ENCODE measurements around the gene CDK5R2.

The CDK5R2 gene

DNA sequence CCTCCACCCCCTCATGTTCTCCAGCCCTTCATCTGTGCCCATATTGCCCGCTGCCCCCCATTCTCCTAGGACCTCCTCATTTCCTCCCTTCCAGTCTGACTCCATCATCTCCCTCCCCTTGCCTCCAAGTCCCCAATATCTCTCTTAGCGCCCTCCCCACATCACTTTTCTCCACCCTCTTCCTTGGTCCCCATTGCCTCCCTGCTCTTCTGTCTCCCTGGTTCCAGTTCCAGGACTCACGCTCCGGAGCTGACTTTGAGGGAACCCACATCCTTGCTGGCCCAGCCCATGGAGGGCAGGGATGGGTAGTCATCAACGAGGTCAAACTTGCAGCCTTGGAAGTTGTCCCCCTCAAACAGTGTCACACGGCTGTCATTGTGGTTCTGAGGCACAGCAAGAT, 31.1 kb downstream of the CDK5R2 start:
- no peak for DNase-seq

GRCh38 chr2:218991674-218992168, 32.3 kb downstream of the CDK5R2 start:
- no peak for DNase-seq

GRCh38 chr2:218992196-218992595, 32.7 kb downstream of the CDK5R2 start:
- DNase-seq: no peak

- no peak for DNase-seq
Observed at GRCh38 chr2:218992703-218993344, 33.4 kb downstream of the CDK5R2 start.

DNA sequence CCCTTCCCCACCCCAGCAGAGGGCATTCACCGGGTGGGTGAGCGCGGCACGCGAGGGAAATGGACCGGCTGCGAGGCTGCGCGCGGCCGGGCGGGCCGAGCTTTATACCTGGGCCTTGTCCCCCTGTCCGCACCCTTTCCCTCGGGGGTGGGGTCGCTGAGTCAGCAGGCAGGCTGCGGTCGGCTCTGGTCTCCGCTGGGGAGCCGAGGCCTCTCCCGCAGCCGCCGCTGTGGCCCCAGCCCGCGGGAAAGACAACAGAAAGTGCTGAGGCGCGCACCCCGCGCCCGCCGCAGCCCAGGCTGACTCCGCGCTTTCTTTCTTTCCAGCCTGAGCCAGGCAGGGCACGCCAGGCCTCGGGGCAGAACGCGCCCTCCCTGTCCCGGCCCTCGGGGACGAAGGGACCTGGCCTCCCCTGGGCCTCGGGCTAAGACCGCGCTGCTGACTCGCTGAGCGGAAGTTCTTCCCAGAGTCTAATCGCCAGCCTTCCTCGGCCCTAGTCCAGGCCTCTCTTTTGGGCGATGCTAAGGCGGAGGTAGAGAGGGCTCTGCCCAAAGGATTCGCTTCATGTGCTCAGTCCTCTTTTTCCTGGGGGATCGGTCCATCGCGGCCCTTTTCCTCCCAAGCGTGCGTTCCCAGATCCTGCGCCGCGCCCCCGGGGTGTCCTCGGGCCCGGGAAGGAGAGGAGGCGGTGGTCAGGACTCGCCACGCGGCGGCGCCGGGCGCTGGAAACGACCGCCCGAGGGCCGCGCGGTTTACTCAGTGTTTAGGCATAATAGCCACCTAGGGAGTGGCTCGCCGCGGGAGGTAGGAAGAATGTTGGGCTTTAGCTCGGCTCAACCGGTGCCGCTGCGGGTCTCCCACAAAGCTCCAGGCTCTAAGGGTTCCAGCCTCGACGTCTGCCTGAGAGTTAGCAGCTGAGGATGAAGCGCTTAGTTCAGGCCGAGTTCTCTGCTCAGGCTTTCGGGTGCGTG, 34.2 kb downstream of the CDK5R2 start, which contains the start of gene CRYBA2:
Gene CRYBA2, minus strand, starts transcription at position 78 of the 971 bp plus-strand sequence. CDS start 246 bp downstream, outside the sequence.
- DNase-seq: no peak

DNA sequence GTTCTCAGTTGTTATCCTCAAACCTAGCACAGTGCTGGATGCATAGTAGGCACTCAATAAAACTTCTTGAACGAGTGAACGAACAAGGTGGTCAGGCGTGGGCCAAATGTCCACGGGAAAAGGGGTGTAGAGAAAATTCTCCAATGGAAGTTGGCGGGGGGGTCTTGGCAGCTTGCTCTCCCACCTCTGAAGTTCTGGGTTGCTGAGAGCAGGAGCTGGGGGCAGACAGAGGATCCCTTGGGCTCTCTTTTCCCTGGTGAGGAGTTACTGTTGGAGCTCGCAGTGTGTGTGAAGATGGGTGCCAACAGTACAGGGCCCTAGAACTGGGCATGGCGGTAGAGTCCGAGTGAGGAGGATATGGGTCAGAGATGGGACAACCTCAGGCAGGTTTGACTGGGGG, 36.1 kb downstream of the CDK5R2 start:
- no peak for DNase-seq

GRCh38 chr2:218995972-218996711, 36.7 kb downstream of the CDK5R2 start:
- DNase-seq: peak; percentile 48 to 79 (median 66)

DNA sequence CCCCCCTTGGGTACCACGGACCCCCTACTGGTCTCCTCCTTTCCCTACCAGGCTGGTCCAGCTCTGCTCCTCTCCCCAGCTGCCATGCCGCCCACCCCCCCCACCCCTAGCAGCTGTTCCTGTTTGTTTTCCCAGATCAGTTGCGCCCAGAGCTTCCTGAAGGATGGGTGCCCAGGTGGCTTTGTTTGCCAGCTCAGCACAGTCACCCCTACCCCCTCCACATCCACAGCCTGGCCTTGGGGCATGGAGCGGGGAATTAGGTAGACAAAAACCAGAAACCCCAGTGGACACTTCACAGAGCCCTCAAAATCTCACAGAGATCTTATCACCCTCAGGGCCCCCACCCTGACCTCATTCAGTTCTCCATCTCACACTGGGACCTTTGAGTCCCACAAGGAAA, 37.5 kb downstream of the CDK5R2 start:
- no peak for DNase-seq

- DNase-seq: no peak
Observed at GRCh38 chr2:218997731-218998130, 38.3 kb downstream of the CDK5R2 start.

- DNase-seq: no peak
Observed at GRCh38 chr2:218998414-218999002, 39.0 kb downstream of the CDK5R2 start.

- DNase-seq: no peak
Observed at GRCh38 chr2:218999021-218999880, 39.8 kb downstream of the CDK5R2 start.

DNA sequence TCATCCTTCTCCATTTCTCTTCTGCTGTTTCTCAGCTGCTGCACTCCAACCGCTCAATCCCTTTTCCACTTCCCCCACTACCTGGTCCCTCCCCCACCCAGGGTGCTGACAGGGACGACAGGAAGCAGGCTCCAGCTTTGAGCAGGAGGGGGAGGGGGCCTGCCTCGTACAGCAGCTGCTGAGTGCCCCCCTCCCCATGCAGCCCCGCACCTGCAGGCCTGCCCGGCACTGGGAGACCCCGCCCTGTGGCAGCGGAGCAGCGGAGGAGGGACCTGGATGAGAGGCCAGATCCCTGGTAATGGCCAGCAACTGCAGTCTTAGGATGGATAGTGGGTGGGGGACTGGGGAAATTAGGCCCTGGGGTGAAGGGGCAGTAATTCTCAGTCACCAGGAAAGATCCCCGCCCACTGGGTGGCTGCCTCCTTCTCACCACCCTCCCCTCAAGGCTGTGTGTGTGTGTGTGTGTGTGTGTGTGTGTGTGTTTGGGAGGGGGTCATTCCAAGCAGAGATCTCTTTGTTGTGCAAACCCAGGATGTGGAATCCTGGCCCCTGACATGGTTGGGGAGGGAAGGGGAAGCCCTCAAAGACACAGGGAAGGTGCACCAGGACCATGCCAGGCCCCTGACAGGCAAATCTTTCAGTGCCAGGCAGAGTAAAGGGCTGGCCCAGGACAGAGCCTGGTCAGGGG, 40.6 kb downstream of the CDK5R2 start:
- no peak for DNase-seq

GRCh38 chr2:219000569-219000960, 41.1 kb downstream of the CDK5R2 start:
- no peak for DNase-seq

GRCh38 chr2:219001100-219001576, 41.7 kb downstream of the CDK5R2 start:
- no peak for DNase-seq

DNA sequence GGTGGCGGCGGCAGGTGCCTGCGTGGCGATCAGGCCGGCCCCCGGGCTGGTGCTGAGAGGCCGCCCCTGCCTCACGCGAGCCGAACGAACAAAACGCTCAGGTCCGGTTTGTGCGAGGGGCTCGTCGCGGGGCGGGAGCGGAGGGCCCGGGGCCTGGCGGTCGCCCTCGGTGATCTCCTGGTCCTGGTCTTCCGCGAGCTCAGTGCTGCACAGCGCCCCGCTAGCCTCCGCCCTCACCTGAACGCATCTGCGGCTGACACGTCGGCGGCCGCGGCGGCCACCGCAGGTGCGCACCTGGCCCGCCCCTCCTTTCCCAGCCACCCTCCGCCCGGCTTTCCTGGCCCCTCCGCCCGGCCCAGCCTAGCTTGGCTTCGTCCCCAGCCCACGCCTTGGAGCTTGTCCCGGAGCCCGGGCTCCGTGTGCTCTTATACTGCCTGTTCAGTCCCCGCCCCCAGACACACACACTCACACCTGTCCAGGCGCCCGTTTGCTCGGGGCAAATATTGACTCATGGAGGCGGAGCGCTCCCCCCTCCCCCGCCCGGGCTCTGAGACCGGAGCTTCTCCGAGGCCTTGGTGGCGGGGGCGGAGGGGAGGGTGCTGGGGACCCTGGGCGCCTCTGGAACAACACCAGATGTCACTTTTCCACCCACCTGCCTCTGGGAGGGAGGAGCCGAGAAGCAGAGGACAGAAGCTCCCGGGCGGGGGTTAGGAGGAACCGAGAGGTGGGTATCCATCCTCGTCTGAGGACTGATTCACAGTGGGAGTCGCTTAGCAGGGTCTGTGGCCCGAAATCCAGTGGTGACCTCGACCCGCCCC, 42.3 kb downstream of the CDK5R2 start:
- DNase-seq: no peak

- peak in 3 of 5 experiments; percentile 32 to 40 (median 36) for DNase-seq
Observed at GRCh38 chr2:219002395-219003266, 43.2 kb downstream of the CDK5R2 start.

GRCh38 chr2:219003267-219003634, 43.8 kb downstream of the CDK5R2 start:
- no peak for DNase-seq

- DNase-seq: no peak
Observed at GRCh38 chr2:219003979-219004378, 44.5 kb downstream of the CDK5R2 start.

DNA sequence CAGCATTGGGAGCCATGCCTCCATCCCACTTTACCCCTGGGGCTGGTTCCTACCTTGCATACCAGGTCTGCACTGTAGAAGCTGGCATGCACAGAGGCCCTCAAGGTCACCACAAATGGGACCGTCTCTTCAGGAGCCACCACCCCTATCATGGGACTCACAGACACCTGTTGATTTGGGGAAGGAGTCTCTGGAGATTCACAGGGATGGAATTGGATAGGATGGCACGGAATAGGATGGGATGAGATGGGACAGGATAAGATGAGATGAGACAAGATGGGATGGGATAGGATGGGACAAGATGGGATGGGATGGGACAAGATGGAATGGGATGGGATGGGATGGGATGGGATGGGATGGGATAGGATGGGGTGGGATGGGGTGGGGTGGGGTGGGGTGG, 49.8 kb downstream of the CDK5R2 start:
- DNase-seq: no peak
